ENCODE data around the gene COLEC12.

DNA sequence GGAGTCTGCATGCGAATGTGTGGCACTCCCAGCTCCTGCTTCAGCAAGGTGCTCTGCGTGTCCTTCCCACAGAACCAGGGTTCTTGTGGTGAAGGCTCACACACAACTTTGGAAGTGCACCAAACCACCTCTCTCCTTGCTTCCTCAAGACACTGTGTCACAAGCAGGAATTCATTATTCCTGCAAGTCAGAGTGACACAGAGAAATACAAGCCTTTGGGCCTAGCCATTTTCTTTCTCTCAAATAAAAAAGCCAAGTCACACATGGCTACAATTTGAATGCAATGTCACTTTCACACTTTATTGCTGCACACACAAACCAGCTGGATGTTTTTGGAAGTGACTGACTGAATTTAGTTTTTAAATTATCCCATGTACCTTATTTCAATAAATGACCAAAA lies 202.6 kb downstream of the COLEC12 start:
- TF ChIP-seq, protein P1, sequence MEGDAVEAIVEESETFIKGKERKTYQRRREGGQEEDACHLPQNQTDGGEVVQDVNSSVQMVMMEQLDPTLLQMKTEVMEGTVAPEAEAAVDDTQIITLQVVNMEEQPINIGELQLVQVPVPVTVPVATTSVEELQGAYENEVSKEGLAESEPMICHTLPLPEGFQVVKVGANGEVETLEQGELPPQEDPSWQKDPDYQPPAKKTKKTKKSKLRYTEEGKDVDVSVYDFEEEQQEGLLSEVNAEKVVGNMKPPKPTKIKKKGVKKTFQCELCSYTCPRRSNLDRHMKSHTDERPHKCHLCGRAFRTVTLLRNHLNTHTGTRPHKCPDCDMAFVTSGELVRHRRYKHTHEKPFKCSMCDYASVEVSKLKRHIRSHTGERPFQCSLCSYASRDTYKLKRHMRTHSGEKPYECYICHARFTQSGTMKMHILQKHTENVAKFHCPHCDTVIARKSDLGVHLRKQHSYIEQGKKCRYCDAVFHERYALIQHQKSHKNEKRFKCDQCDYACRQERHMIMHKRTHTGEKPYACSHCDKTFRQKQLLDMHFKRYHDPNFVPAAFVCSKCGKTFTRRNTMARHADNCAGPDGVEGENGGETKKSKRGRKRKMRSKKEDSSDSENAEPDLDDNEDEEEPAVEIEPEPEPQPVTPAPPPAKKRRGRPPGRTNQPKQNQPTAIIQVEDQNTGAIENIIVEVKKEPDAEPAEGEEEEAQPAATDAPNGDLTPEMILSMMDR (IDR thresholded peaks at IDR 0.05) = no peak
- TF ChIP-seq POLR2A (IDR thresholded peaks at IDR 0.05) = no peak
